ENCODE data around the gene CBR1.

DNA sequence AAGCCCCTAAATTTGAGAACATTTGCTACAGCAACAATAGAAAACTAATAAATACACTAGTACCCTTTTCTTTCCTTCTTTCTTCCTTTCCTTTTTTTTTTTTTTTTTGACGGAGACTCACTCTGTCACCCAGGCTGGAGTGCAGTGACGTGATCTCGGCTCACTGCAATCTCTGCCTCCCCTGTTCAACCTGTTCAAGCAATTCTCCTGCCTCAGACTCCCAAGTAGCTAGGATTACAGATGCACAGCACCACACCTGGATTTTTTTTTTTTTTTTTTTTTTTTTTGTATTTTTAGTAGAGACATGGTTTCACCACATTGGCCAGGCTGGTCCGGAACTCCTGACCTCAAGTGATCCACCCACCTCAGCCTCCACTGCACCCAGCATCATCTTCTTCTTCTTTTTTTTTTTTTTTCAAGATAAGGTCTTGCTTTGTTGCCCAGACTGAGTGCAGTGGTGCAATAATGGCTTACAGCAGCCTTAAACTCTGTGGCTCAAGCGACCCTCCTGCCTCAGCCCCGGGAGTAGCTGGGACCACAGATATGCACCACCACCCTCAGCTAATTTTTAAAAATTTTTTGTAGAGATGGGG, 45.4 kb downstream of the CBR1 start:
- TF ChIP-seq, protein P1, sequence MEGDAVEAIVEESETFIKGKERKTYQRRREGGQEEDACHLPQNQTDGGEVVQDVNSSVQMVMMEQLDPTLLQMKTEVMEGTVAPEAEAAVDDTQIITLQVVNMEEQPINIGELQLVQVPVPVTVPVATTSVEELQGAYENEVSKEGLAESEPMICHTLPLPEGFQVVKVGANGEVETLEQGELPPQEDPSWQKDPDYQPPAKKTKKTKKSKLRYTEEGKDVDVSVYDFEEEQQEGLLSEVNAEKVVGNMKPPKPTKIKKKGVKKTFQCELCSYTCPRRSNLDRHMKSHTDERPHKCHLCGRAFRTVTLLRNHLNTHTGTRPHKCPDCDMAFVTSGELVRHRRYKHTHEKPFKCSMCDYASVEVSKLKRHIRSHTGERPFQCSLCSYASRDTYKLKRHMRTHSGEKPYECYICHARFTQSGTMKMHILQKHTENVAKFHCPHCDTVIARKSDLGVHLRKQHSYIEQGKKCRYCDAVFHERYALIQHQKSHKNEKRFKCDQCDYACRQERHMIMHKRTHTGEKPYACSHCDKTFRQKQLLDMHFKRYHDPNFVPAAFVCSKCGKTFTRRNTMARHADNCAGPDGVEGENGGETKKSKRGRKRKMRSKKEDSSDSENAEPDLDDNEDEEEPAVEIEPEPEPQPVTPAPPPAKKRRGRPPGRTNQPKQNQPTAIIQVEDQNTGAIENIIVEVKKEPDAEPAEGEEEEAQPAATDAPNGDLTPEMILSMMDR (IDR thresholded peaks at IDR 0.05) = no peak
- TF ChIP-seq POLR2A (IDR thresholded peaks at IDR 0.05) = no peak
- TF ChIP-seq EP300 (IDR thresholded peaks at IDR 0.05) = no peak
